H9 (cell line): ENCODE data around the gene AFF4. TPM values are rescaled to one million over a fixed set of nuclear protein-coding genes. Genes with fewer than 3 reads are reported as not detected.

Source experiments
- DNase-seq: peaks from one replicate; pipeline ENCODE4 v3.0.0-alpha.2; 2017
- H2AFZ ChIP-seq: one replicate; pipeline ENCODE4 v1.6.1; 2013; ENCODE audit warnings: mild to moderate bottlenecking, low read length, control low read depth, moderate library complexity
- H2AK5ac ChIP-seq: 2 replicates; pipeline ENCODE4 v1.6.1; 2013; ENCODE audit warnings: low read length, control low read depth, mixed read lengths; ENCODE audit not compliant: insufficient read length
- H2BK120ac ChIP-seq: one replicate; pipeline ENCODE4 v1.6.1; 2013; ENCODE audit warnings: low read depth, mild to moderate bottlenecking, low read length, control low read depth, inconsistent platforms; ENCODE audit not compliant: poor library complexity, severe bottlenecking
- H2BK12ac ChIP-seq: 2 replicates; pipeline ENCODE4 v1.6.1; 2013; ENCODE audit warnings: low read length, control low read depth, mixed read lengths, low read depth; ENCODE audit not compliant: insufficient read length
- H2BK15ac ChIP-seq: 2 replicates; pipeline ENCODE4 v1.6.1; 2013; ENCODE audit warnings: low read depth, low read length, control low read depth
- H2BK20ac ChIP-seq: one replicate; pipeline ENCODE4 v1.6.1; 2013; ENCODE audit warnings: low read depth, mild to moderate bottlenecking, low read length, control low read depth, inconsistent platforms; ENCODE audit not compliant: poor library complexity, severe bottlenecking
- H2BK5ac ChIP-seq: 2 replicates; pipeline ENCODE4 v1.6.1; 2013; ENCODE audit warnings: low read length, control low read depth, mixed read lengths; ENCODE audit not compliant: insufficient read length
- H3K14ac ChIP-seq: 2 replicates; pipeline ENCODE4 v1.6.1; 2013; ENCODE audit warnings: low read length, control low read depth; ENCODE audit not compliant: insufficient read depth
- H3K18ac ChIP-seq: 2 replicates; pipeline ENCODE4 v1.6.1; 2013; ENCODE audit warnings: low read depth, mild to moderate bottlenecking, mixed read lengths, low read length, control low read depth; ENCODE audit not compliant: insufficient read length
- H3K23ac ChIP-seq: 2 replicates; pipeline ENCODE4 v1.6.1; 2013; ENCODE audit warnings: low read length, control low read depth, mixed read lengths, low read depth; ENCODE audit not compliant: insufficient read length
- H3K23me2 ChIP-seq: 2 replicates; pipeline ENCODE4 v1.6.1; 2013; ENCODE audit warnings: low read depth, mild to moderate bottlenecking, mixed read lengths, low read length, control low read depth; ENCODE audit not compliant: insufficient read length, poor library complexity, severe bottlenecking
- H3K27ac ChIP-seq: 2 replicates; pipeline ENCODE4 v1.5.1; 2013; ENCODE audit warnings: low read length, control low read depth, mixed read lengths, low read depth; ENCODE audit not compliant: insufficient read length
- H3K27me3 ChIP-seq: 2 replicates; pipeline ENCODE4 v1.6.1; 2013; ENCODE audit warnings: low read length, control low read depth, inconsistent platforms; ENCODE audit not compliant: insufficient read depth
- H3K4ac ChIP-seq: 2 replicates; pipeline ENCODE4 v1.6.1; 2013; ENCODE audit warnings: low read depth, mild to moderate bottlenecking, control low read depth, inconsistent platforms, low read length, moderate library complexity
- H3K4me1 ChIP-seq: 2 replicates; pipeline ENCODE4 v1.6.1; 2013; ENCODE audit warnings: low read length, control low read depth, inconsistent platforms; ENCODE audit not compliant: insufficient read depth
- H3K4me2 ChIP-seq: 2 replicates; pipeline ENCODE4 v1.6.1; 2013; ENCODE audit warnings: low read length, control low read depth, mixed read lengths; ENCODE audit not compliant: insufficient read length, insufficient read depth
- H3K56ac ChIP-seq: 2 replicates; pipeline ENCODE4 v1.6.1; 2013; ENCODE audit warnings: low read depth, mild to moderate bottlenecking, mixed read lengths, low read length, control low read depth; ENCODE audit not compliant: insufficient read length
- H3K79me1 ChIP-seq: 2 replicates; pipeline ENCODE4 v1.6.1; 2013; ENCODE audit warnings: low read depth, mild to moderate bottlenecking, moderate library complexity, low read length, control low read depth, inconsistent platforms; ENCODE audit not compliant: insufficient read depth, poor library complexity, severe bottlenecking
- H3K79me2 ChIP-seq: 2 replicates; pipeline ENCODE4 v1.6.1; 2013; ENCODE audit warnings: low read length, control low read depth, inconsistent platforms; ENCODE audit not compliant: insufficient read depth
- H3K9ac ChIP-seq: 2 replicates; pipeline ENCODE4 v1.6.1; 2013; ENCODE audit warnings: low read length, control low read depth, mixed read lengths; ENCODE audit not compliant: insufficient read length; ENCODE audit errors: extremely low read depth
- H3K9me3 ChIP-seq: one replicate; pipeline ENCODE4 v1.6.1; 2013; ENCODE audit warnings: low read depth, low read length, inconsistent platforms; ENCODE audit not compliant: control insufficient read depth
- H3T11ph ChIP-seq: one replicate; pipeline ENCODE4 v1.6.1; 2013; ENCODE audit warnings: mild to moderate bottlenecking, low read length, control low read depth, inconsistent platforms
- H4K20me1 ChIP-seq: one replicate; pipeline ENCODE4 v1.6.1; 2013; ENCODE audit not compliant: control insufficient read depth, insufficient read length, insufficient read depth
- H4K5ac ChIP-seq: 2 replicates; pipeline ENCODE4 v1.6.1; 2013; ENCODE audit warnings: low read depth, mild to moderate bottlenecking, mixed read lengths, low read length, control low read depth; ENCODE audit not compliant: insufficient read length
- H4K8ac ChIP-seq: replicated peaks from 2 replicates; pipeline ENCODE4 v1.6.1; 2013; ENCODE audit warnings: low read length, control low read depth, mixed read lengths, low read depth; ENCODE audit not compliant: insufficient read length
- H4K91ac ChIP-seq: 2 replicates; pipeline ENCODE4 v1.6.1; 2013; ENCODE audit warnings: low read depth, mild to moderate bottlenecking, moderate library complexity, mixed read lengths, low read length, control low read depth; ENCODE audit not compliant: insufficient read length
- H3K27ac Mint-ChIP-seq, 3 experiments: 2 replicates in 2 of 3; 3 replicates in 1 of 3; pipeline ENCODE4 v1.8.0; 2020 to 2021; ENCODE audit warnings: mixed read lengths in 3 of 3, mild to moderate bottlenecking in 1 of 3, moderate library complexity in 1 of 3
- H3K27me3 Mint-ChIP-seq: 2 replicates; pipeline ENCODE4 v1.8.0; 2021; ENCODE audit warnings: low read depth, mild to moderate bottlenecking, moderate library complexity, mixed read lengths
- H3K36me3 Mint-ChIP-seq, 3 experiments: 2 replicates in 2 of 3; 3 replicates in 1 of 3; pipeline ENCODE4 v1.8.0; 2020 to 2021; ENCODE audit warnings: low read depth in 3 of 3, mixed read lengths in 3 of 3; ENCODE audit not compliant: insufficient read depth in 1 of 3
- H3K4me1 Mint-ChIP-seq, 2 experiments: 2 replicates each; pipeline ENCODE4 v1.8.0; 2020; ENCODE audit warnings: mixed read lengths in 2 of 2
- H3K4me3 Mint-ChIP-seq, 2 experiments: 2 replicates in 1 of 2; 3 replicates in 1 of 2; pipeline ENCODE4 v1.8.0; 2020 to 2021; ENCODE audit warnings: mild to moderate bottlenecking in 2 of 2, mixed read lengths in 2 of 2, moderate library complexity in 1 of 2
- H3K9me3 Mint-ChIP-seq, 2 experiments: 2 replicates in 1 of 2; 3 replicates in 1 of 2; pipeline ENCODE4 v1.8.0; 2020; ENCODE audit warnings: mild to moderate bottlenecking in 2 of 2, mixed read lengths in 2 of 2, moderate library complexity in 1 of 2
- CTCF ChIP-seq: fragments of 200-600 bp; sonication (generic); conservative IDR thresholded peaks from 3 replicates; pipeline ENCODE4 v1.8.0; 2021; ENCODE audit warnings: antibody characterized with exemption, mild to moderate bottlenecking
- total RNA-seq: library from RNA; stranded (reverse); gene quantifications from 2 replicates; pipeline ENCODE4 v1.2.1, GENCODE V29; 2021

AFF4 gene
- total RNA-seq, 1 experiment from 2014 or later, result 73.2 TPM

GRCh38 chr5:132889501-132889900 is 73.9 kb downstream of the AFF4 start:
- H3K36me3 Mint-ChIP-seq, result peaks cover 33 to 79% (median 75%) of the 10 kb centered on the region in 3 experiments; a peak in 6 of 7 replicates
- no peak overlapping the region for H2BK5ac ChIP-seq
- H3K79me2 ChIP-seq, result no peaks in the 10 kb centered on the region
- H3K27me3 Mint-ChIP-seq, result no peaks in the 10 kb centered on the region
- no peak overlapping the region for H3K27ac ChIP-seq
- no peak overlapping the region for H3T11ph ChIP-seq
- no peak overlapping the region for H2BK12ac ChIP-seq
- no peak overlapping the region for H2AFZ ChIP-seq
- H3K9me3 Mint-ChIP-seq, result no peaks in the 10 kb centered on the region
- H2AK5ac ChIP-seq, result no peak overlapping the region
- H3K4me1 ChIP-seq, result no peaks in the 10 kb centered on the region
- H3K4me2 ChIP-seq, result no peak overlapping the region
- no peak overlapping the region for H2BK120ac ChIP-seq
- H3K27ac Mint-ChIP-seq, result no peak overlapping the region
- no peak overlapping the region for H3K9ac ChIP-seq
- H2BK20ac ChIP-seq, result no peak overlapping the region
- no peak overlapping the region for H3K23ac ChIP-seq
- no peak overlapping the region for H4K8ac ChIP-seq
- H2BK15ac ChIP-seq, result no peak overlapping the region
- no peaks in the 10 kb centered on the region for H4K20me1 ChIP-seq
- no peaks in the 10 kb centered on the region for H3K79me1 ChIP-seq
- H3K27me3 ChIP-seq, result no peaks in the 10 kb centered on the region
- no peak overlapping the region for H3K18ac ChIP-seq
- H3K9me3 ChIP-seq, result no peaks in the 10 kb centered on the region
- no peak overlapping the region for H3K56ac ChIP-seq
- H3K4me3 Mint-ChIP-seq, result no peak overlapping the region
- H3K4me1 Mint-ChIP-seq, result peaks cover 0 to 2% of the 10 kb centered on the region in 2 experiments; a peak in 1 of 4 replicates
- no peak overlapping the region for H3K14ac ChIP-seq
- no peak for DNase-seq
- no peak overlapping the region for H4K91ac ChIP-seq
- no peak for TF ChIP-seq CTCF
- H3K4ac ChIP-seq, result no peak overlapping the region
- no peak overlapping the region for H4K5ac ChIP-seq
- H3K23me2 ChIP-seq, result no peaks in the 10 kb centered on the region
